ENCODE data around the gene SERPINA4. TPM values are rescaled to one million over a fixed set of nuclear protein-coding genes. Genes with fewer than 3 reads are reported as not detected.

The SERPINA4 gene
- total RNA-seq, 1 donor = 0.10 TPM

DNA sequence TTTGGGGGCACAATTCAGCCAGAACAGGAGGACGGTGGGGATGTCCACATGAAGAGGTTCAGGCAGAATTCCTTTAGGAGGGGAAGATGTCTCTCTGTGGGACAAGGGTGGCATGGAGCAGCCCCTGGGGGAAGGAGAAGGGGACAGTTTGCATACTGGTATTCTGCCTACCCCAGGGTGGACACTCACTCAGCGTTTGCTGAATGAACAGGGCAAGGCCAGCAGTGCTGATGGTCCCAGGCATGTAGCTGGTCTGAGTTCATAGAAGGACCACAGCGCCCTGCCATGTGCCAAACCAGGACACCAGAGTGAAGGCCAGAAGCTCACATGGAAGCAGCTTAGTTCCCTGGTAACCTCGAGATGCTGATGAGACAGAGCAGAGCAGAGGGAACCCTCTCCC is 25.4 kb downstream of the SERPINA4 start:
- Histone ChIP-seq H3K4me1 (ENCODE audit: insufficient read depth, low read length) (no peaks in the 10 kb centered on the region), H3K9me3 (ENCODE audit: low read depth, low read length) (no peaks in the 10 kb centered on the region), H3K4me3 (ENCODE audit: low read length) (no peak overlapping the region), H3K27me3 (ENCODE audit: insufficient read depth, low read length) (no peaks in the 10 kb centered on the region)

DNA sequence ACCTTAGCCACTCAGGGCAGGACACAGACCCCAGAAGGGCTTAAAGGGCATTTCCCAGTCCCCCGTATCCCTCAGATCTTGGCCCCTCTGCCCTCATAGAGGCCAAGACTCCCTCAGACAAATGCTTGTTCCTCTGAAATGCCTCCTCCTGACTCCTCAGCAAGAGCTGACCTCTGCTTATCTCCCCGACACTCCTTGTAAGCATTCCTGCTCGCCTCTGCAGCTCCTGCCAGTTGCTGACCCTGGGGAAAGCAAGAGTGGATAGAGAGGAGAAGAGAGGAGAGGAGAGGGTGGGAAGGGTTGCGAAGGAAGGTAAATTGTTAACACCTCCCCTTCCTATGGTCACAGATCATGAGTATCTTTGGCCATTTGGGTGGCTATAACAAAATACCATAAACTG is 27.1 kb downstream of the SERPINA4 start:
- Histone ChIP-seq H3K4me3 (ENCODE audit: low read length) (no peak overlapping the region), H3K4me1 (ENCODE audit: insufficient read depth, low read length) (no peaks in the 10 kb centered on the region), H3K27me3 (ENCODE audit: insufficient read depth, low read length) (no peaks in the 10 kb centered on the region), H3K9me3 (ENCODE audit: low read depth, low read length) (no peaks in the 10 kb centered on the region)

DNA sequence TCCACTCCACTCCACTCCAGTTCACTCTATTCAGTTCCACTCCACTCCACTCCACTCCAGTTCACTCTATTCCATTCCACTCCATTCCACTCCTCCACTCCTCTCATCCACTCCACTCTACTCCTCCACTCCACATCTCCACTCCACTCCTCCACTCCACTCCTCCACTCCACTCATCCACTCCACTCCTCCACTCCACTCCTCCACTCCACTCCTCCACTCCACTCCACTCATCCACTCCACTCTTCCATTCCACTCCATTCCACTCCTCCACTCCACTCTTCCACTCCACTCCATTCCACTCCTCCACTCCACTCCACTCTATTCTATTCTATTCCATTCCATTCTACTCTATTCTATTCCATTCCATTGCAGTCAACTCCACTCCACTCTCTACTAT is 29.8 kb downstream of the SERPINA4 start:
- Histone ChIP-seq H3K4me1 (ENCODE audit: insufficient read depth, low read length) (no peaks in the 10 kb centered on the region), H3K4me3 (ENCODE audit: low read length) (no peak overlapping the region), H3K9me3 (ENCODE audit: low read depth, low read length) (no peaks in the 10 kb centered on the region), H3K27me3 (ENCODE audit: insufficient read depth, low read length) (no peaks in the 10 kb centered on the region)

DNA sequence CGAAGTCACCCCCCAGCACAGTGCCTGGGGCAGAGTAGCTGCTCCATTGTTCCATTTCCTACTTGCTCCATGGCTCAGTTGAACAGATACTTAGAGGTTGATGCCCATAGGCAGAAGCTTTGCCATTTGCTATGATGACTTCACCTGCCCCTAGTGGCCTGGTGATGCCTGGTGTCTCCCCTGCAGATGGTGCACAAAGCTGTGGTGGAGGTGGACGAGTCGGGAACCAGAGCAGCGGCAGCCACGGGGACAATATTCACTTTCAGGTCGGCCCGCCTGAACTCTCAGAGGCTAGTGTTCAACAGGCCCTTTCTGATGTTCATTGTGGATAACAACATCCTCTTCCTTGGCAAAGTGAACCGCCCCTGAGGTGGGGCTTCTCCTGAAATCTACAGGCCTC is 30.6 kb downstream of the SERPINA4 start:
- Histone ChIP-seq H3K27me3 (ENCODE audit: insufficient read depth, low read length) (no peaks in the 10 kb centered on the region), H3K9me3 (ENCODE audit: low read depth, low read length) (no peaks in the 10 kb centered on the region), H3K4me1 (ENCODE audit: insufficient read depth, low read length) (no peaks in the 10 kb centered on the region), H3K4me3 (ENCODE audit: low read length) (no peak overlapping the region)

DNA sequence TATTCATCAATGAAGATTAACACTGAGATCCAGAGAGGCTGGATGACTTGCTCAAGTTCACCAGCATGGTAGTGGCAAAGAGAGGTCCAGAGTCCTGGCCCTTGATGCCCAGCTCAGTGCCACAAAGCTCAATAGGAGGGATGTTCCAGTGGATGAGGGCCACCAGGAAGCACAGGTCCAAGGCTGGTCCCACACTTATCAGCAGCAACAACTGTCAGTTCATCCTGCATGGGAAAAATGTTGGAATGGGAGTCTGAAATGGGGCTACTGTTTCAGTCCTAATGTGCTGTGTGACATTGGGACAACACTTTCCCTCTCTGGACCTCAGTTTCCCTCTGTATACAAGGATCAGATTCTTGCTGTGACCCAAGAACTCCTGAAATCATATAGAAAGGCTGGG is 31.2 kb downstream of the SERPINA4 start:
- no peaks in the 10 kb centered on the region for H3K9me3 ChIP-seq (ENCODE audit: low read depth, low read length)
- no peaks in the 10 kb centered on the region for H3K4me1 ChIP-seq (ENCODE audit: insufficient read depth, low read length)
- H3K27me3 ChIP-seq (ENCODE audit: insufficient read depth, low read length) = no peaks in the 10 kb centered on the region
- H3K4me3 ChIP-seq (ENCODE audit: low read length) = no peak overlapping the region

DNA sequence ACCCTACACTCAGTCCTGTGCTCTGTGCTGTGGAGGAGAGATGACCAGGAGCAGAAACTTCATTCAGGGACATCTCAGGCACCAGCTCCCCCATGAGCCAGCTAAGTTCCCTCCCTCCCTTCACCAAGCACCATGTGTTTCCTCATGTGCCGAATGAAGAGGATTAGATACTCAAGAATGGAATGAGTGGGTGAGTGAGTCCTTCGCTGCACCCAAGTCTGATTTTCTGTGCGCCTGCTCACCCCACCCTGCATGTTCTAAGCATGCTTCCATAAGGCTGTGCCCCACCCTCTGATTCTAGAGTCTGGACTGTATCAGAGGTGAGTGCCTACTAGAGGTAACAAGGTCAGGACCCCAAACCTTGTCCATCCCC is 32.1 kb downstream of the SERPINA4 start:
- H3K4me3 ChIP-seq (ENCODE audit: low read length) = no peak overlapping the region
- no peaks in the 10 kb centered on the region for H3K9me3 ChIP-seq (ENCODE audit: low read depth, low read length)
- no peaks in the 10 kb centered on the region for H3K4me1 ChIP-seq (ENCODE audit: insufficient read depth, low read length)
- H3K27me3 ChIP-seq (ENCODE audit: insufficient read depth, low read length) = no peaks in the 10 kb centered on the region

DNA sequence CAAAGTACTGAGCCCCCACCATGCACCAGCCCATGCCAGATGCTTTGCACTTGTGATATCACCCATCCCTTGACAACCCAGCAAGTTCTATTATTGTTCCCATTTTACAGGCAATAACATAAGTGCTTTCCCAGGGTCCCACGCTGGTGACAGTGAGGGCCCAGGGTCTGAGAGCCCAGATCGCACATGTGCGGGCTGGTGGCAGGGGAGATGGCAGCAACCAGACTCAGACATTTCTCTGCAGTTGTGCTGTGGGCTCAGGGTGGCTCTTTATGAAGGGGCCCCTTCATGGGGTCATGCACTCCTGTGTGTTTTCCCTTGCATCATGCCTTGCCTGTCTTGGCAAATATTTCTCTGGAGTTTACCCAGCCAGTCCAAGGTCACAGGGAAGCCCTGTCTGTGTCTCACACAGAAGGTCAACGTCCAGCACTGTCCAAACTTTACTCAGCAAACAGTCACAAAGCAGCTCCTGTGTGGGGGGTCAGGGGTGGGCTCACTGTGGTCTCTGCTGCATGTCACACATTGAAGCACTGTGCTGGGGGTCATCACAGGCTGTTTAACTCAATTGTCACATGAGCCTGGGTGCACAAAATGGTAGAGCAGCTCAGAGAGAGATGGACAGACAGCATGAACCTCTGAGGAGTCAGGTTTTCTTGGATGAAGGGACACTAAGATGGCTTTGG is 32.6 kb downstream of the SERPINA4 start:
- no peaks in the 10 kb centered on the region for H3K27me3 ChIP-seq (ENCODE audit: insufficient read depth, low read length)
- no peak overlapping the region for H3K4me3 ChIP-seq (ENCODE audit: low read length)
- no peaks in the 10 kb centered on the region for H3K9me3 ChIP-seq (ENCODE audit: low read depth, low read length)
- H3K4me1 ChIP-seq (ENCODE audit: insufficient read depth, low read length) = no peaks in the 10 kb centered on the region

DNA sequence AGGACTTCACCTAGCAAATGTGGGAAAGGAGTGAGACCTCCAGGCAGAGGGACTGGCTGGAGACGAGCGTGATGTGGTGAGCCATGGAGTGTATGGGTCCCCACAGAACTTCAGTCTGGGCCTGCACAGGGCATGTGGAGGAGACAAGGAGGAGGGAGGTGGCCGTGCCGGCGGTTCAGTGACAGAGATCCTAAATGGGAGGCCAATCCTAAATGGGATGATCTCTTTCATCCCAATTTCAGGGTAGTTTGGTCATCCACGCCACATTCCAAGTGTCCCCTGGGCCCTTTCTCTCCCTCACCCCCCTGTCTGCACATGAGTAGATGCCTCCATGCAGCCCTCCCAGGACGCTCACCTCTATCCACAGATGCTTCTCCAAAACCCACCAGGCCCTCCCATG is 33.2 kb downstream of the SERPINA4 start:
- no peak overlapping the region for H3K4me3 ChIP-seq (ENCODE audit: low read length)
- no peaks in the 10 kb centered on the region for H3K27me3 ChIP-seq (ENCODE audit: insufficient read depth, low read length)
- H3K9me3 ChIP-seq (ENCODE audit: low read depth, low read length) = no peaks in the 10 kb centered on the region
- H3K4me1 ChIP-seq (ENCODE audit: insufficient read depth, low read length) = no peaks in the 10 kb centered on the region

DNA sequence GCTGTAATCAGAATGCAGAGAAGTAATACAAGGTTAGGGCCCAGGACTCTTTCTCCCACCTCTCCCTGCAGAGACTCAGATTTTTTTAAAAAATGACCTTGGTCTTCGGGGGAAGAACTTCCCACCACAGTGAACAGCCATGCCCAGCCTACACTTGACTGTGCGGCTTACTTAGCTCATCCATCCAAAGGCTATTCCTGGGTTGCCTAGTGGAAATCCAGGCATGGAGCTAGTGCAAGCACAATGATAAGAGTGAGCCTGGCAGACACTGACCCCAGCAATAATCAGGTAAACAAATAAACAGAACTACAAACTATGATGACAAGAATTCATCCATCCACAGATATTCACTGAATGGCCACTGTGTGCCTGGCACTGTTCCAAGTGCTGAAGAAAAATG is 34.7 kb downstream of the SERPINA4 start:
- no peaks in the 10 kb centered on the region for H3K9me3 ChIP-seq (ENCODE audit: low read depth, low read length)
- no peaks in the 10 kb centered on the region for H3K4me1 ChIP-seq (ENCODE audit: insufficient read depth, low read length)
- no peak overlapping the region for H3K4me3 ChIP-seq (ENCODE audit: low read length)
- H3K27me3 ChIP-seq (ENCODE audit: insufficient read depth, low read length) = no peaks in the 10 kb centered on the region

DNA sequence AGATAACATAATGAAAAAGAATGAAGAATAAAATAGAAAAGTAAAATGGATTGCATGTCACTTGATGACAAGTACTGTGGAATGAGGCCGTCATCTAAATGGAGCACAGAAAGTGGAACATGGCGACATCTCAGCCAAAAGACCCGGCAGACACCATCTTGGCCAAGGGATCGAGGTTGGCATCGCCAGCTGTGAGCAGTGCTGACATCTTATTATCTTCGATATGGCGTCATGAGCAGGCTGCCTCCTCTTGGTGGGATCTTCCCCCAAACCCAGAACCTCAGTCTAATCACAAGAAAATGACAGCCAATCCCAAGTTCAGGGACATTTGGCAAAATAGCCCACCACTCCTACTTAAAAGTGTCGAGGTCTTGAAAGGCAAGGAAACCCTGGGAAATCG is 35.1 kb downstream of the SERPINA4 start:
- Histone ChIP-seq H3K27me3 (ENCODE audit: insufficient read depth, low read length) (no peaks in the 10 kb centered on the region), H3K4me1 (ENCODE audit: insufficient read depth, low read length) (no peaks in the 10 kb centered on the region), H3K9me3 (ENCODE audit: low read depth, low read length) (no peaks in the 10 kb centered on the region), H3K4me3 (ENCODE audit: low read length) (no peak overlapping the region)

DNA sequence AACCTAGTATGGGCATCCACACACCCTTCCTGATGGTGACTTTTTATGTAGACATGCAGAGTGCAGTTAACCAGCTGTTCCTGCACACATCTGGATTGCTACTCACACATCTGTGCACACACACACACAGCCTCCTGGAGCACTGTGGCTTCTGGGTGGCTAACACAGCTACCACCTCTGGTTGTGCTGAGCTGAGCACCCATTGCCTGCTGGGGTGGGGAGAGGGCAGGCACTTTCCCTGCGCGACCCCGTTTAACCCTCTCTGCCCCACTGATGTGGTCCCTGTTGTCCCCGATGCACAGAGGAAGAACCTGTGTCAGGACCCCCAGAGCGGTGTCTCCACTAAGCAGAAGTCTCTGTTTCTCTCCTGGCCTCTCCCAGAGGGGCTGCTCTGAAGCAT is 36.5 kb downstream of the SERPINA4 start:
- H3K4me3 ChIP-seq (ENCODE audit: low read length) = no peak overlapping the region
- H3K9me3 ChIP-seq (ENCODE audit: low read depth, low read length) = no peaks in the 10 kb centered on the region
- H3K27me3 ChIP-seq (ENCODE audit: insufficient read depth, low read length) = no peaks in the 10 kb centered on the region
- H3K4me1 ChIP-seq (ENCODE audit: insufficient read depth, low read length) = no peaks in the 10 kb centered on the region

DNA sequence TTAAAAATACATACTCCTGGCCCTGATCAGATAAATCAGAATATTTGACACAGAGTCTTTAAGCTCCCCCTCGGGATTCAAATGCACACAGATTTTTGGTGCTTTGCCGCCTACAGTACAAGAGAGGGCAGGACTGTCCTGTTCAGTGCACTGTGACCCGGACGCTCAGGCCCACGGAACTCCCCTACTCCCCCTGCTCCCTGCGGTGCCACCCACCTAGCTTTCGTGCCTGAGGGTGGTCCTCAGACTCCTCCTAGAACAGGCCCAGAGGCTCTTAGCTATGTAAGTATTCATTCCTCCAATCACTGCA is 37.2 kb downstream of the SERPINA4 start:
- Histone ChIP-seq H3K27me3 (ENCODE audit: insufficient read depth, low read length) (no peaks in the 10 kb centered on the region), H3K4me1 (ENCODE audit: insufficient read depth, low read length) (no peaks in the 10 kb centered on the region), H3K4me3 (ENCODE audit: low read length) (no peak overlapping the region), H3K9me3 (ENCODE audit: low read depth, low read length) (no peaks in the 10 kb centered on the region)

DNA sequence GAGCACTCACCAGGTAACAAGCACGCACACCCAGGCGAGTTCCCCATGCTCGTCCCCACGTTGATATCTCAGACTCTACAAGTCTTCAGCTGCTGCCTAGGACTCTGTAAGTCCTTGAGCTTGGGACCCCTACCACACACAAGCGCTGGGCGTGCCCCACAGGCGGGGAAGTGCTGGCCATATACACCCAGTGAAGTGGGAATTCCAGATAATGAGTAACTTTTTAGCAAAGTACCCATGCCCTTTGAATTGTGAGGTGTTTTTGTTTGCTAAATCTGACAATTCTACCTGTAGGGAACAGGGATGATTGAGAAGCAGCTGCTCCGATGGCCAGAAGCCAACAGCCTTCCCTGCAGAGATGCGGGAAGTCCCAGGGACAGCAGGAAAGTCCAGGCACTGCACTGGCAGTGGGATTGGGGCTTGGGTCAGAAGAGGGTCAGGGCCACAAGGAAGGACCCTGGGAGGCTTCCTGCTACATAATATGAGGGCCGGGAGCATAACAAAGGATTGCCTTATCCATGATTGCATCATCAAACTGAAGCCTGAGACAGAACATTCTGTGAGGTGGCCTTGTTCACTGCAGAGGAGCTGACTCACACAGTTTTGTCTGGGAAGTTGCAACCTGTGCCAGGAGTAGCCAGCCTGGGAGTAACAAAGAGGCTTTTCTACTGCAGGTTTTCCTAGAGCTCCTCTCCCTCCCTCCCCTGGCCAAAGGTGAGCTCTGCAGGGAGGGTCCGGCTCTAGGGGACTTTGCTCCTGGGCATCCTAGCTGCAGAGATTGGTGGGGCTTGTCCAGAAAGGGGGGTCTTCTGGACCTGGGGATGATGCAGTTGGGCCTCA is 37.8 kb downstream of the SERPINA4 start:
- Histone ChIP-seq H3K9me3 (ENCODE audit: low read depth, low read length) (no peaks in the 10 kb centered on the region), H3K27me3 (ENCODE audit: insufficient read depth, low read length) (no peaks in the 10 kb centered on the region), H3K4me3 (ENCODE audit: low read length) (no peak overlapping the region), H3K4me1 (ENCODE audit: insufficient read depth, low read length) (no peaks in the 10 kb centered on the region)

DNA sequence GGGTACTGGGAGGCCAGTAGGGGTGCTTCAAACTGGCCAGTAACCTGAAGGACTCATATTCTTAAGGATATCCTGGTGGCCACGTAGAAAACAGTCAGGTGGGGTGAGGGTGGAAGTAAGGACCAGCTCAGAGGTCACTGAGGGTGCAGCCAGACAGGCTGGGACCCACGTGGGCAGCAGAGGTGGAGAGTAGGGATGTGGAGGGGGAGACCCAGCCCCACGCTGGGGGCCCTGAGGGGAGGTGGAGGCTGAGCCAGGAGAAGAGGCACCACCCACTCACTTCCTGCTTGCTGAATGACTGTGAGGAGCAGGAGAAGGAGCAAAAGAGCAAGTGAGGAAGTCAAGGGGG is 38.4 kb downstream of the SERPINA4 start:
- no peaks in the 10 kb centered on the region for H3K4me1 ChIP-seq (ENCODE audit: insufficient read depth, low read length)
- H3K27me3 ChIP-seq (ENCODE audit: insufficient read depth, low read length) = no peaks in the 10 kb centered on the region
- no peaks in the 10 kb centered on the region for H3K9me3 ChIP-seq (ENCODE audit: low read depth, low read length)
- H3K4me3 ChIP-seq (ENCODE audit: low read length) = no peak overlapping the region

DNA sequence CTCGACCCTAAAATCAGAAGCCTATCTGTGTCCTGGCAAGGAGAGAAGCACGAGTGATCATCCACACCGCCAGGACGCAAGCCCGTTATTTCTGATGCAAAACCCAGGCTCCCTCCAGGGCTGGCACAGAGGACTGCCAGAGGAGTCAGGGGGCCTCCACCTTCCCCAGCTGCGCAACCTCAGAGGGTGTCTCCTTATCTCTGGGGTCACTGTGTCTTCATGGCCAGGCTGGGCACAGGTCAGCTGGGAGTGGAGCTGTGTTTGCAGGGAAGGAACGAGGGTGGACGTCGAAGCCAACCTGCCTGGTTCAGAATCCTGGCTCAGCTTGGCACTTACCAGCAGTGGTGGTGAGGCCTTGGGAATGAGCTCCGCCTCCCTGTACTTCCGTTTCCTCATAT is 38.9 kb downstream of the SERPINA4 start:
- Histone ChIP-seq H3K27me3 (ENCODE audit: insufficient read depth, low read length) (no peaks in the 10 kb centered on the region), H3K4me1 (ENCODE audit: insufficient read depth, low read length) (no peaks in the 10 kb centered on the region)

DNA sequence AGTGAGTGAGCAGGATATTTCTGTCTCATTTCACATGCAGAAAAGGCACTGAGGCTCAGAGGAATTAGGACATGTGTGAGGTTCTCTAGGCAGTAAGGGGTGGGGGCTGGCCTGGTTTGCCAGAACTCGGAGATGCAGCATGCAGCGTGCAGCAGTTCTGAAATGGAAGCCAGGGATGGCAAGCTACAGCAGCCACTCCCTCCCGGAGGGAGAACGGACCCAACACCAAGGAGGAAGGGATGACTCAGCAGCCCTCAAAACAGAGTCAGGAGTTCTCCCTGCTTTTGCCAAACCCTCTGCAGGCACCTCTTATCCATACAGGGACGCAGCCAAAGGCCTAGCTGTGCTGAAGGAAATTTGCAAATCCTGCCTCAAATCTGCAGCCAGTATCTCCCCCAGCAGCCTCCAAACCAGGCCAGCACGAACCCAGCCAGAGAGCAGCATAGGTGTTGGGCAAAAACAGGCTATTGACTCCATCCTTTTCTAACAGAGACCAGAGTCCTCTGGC is 40.7 kb downstream of the SERPINA4 start:
- no peaks in the 10 kb centered on the region for H3K27me3 ChIP-seq (ENCODE audit: insufficient read depth, low read length)
- H3K4me3 ChIP-seq (ENCODE audit: low read length) = no peak overlapping the region
- no peaks in the 10 kb centered on the region for H3K4me1 ChIP-seq (ENCODE audit: insufficient read depth, low read length)
- no peaks in the 10 kb centered on the region for H3K9me3 ChIP-seq (ENCODE audit: low read depth, low read length)

More for the DNA sequence above, 38.9 kb downstream of the SERPINA4 start:
- no peak overlapping the region for H3K4me3 ChIP-seq (ENCODE audit: low read length)
- no peaks in the 10 kb centered on the region for H3K9me3 ChIP-seq (ENCODE audit: low read depth, low read length)

Measured in mononuclear cell (primary cell).